GM21529 (cell line): ENCODE data around the gene CWC22.
"Not testable (repeated sequence)": the region's sequence is repeated elsewhere in the genome, so short reads cannot be mapped to it uniquely, and the experiment has no call there.

Experiments
- ATAC-seq: cut with Tn5 transposase; IDR thresholded peaks from one replicate; pipeline ENCODE4 v1.9.1; 2021; ENCODE audit not compliant: unreplicated experiment

Gene CWC22

GRCh38 chr2:180003559-180003958 is 3.5 kb downstream of the CWC22 start:
- no peak for ATAC-seq

DNA sequence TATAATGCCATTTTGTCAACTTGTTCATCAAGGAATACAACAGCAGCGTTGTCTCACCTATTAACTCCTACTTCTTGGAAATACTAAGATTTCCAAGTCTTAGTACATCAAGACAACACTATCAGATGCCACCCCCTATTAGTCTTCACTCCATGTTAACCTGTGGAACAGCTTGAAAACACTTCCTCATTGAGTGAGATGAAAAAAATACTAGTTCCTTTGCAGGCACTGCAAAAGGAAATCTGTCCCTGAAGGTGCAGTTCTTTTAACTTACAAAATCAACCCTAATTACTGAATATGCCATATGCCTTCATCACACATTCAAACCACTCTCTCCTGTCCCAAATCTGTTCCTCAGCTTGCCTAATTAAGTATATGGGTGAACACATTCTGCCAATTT is 4.0 kb downstream of the CWC22 start:
- ATAC-seq, result no peak

- ATAC-seq, result no peak
These were observed 4.8 kb downstream of the CWC22 start for GRCh38 chr2:180002198-180002770.

GRCh38 chr2:180001726-180002125 is 5.4 kb downstream of the CWC22 start:
- no peak for ATAC-seq

GRCh38 chr2:180000434-180000833 is 6.7 kb downstream of the CWC22 start:
- ATAC-seq, result no peak

GRCh38 chr2:179999000-179999399 is 8.1 kb downstream of the CWC22 start:
- ATAC-seq, result no peak

DNA sequence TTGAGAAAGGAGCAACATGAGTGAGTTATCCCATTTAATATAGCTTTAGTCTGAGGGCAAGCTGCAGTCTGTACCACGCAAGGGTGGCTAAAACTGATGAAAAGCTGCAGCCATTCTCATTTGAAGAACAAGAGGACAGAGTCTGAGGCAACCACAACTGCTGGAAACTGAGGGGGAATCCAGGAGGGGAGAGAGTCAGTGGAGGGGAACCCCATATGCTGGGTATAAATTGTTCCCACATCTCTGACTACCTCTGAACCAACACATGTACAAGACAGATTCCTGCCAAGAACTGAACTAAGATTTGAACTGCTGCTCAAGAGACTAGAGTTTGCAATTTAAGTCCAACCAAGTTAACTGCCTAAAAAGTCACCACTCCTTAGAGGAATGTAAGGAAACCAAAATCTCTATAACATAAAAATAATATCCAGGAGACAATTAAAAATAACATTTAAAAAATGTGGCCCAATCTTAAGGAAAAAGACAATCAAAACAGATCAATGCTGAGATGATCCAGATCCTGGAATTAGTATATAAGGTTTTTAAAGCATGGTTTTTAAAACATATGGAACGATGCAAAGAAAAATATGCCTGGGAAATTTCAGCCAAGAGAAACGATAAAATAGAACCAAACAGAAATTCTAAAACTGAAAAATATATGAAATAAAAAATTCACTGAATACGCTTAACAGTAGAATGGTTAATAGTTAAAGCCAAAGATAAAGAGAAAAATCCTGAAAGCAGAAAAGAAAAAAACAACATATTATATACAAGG is 11.2 kb downstream of the CWC22 start:
- ATAC-seq, result peak; percentile 65

DNA sequence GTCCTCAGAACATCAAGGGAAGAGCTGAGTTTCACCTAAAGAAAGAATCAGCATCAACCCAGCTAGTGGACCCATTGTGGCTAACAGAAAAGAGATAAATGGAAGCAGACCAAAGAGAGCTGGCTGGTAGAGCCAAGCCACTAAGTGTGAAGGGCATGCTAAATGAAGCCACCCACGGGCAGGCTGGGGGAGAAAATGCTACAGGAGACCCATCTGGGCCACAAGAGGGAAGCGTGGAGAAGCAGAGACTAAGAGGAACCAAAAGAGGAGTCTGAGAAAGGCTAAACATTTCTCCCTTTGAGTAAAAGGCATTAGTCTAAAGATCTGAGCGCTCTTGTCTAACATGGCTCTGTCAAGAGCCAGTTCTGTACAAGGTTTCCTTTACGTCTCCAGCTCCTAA is 15.8 kb downstream of the CWC22 start:
- no peak for ATAC-seq

DNA sequence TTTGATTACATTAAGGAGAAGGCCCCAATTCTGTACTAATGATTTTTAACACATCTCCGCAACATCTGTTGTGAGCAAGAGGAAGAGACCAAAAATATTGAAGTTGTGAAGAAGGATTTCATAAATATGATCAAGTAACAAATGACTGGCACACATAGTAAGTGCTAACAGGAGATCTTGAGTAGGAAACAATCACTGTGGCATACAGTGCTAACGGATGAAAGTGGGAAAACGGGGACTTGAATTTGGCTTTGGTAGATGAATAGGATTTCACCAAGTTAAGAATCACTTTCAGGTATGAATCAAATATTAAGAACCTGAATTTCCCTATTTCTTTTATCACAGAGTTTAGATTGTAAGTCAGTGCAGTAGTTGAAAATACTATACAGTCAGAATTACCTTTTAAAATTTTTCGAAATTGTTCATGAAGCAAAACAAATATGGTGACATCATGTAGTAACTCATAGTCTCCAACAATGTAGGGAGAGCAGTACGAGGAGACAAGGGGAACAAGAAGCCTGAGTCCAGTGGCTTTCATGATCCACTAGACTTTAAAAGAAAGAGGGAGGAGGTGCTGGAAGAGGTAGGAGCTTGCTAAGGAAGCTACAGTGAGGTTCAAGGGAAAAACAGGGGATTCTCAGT is 16.3 kb downstream of the CWC22 start:
- no peak for ATAC-seq

- no peak for ATAC-seq
These were observed 19.2 kb downstream of the CWC22 start for GRCh38 chr2:179987916-179988315.

DNA sequence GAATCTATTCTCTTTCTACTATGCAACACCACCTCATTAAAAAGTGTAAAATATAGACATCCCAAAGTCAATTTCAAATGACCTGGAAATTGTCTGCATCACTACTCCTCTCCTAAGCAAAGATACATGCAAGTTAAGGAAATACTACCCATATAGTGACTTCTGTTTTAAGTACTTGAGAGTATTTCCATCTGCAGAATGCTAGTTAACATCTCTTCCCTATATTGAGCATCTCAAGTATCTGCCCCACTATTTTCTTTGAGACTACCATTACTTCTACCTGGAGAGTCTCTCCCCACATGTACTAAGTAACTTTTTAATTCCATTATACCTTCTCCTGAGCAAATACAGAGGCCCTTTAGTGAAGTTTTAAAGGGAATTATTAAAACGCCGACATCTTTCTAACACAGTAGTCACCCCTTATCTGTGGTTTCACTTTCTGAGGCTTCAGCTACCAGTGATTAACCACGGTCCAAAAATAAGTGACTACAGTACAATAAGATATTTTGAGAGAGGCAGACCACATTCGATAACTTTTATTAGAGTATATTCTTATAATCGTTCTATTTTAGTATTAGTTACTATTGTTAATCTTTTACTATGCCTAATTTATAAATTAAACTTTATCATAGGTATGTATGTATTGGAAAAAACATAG is 21.8 kb downstream of the CWC22 start:
- peak; percentile 96 for ATAC-seq

- ATAC-seq, result no peak
These were observed 23.7 kb downstream of the CWC22 start for GRCh38 chr2:179983250-179983932.

- ATAC-seq, result no peak
These were observed 26.0 kb downstream of the CWC22 start for GRCh38 chr2:179981085-179981484.

GRCh38 chr2:179974761-179975160 is 32.3 kb downstream of the CWC22 start:
- no peak for ATAC-seq

DNA sequence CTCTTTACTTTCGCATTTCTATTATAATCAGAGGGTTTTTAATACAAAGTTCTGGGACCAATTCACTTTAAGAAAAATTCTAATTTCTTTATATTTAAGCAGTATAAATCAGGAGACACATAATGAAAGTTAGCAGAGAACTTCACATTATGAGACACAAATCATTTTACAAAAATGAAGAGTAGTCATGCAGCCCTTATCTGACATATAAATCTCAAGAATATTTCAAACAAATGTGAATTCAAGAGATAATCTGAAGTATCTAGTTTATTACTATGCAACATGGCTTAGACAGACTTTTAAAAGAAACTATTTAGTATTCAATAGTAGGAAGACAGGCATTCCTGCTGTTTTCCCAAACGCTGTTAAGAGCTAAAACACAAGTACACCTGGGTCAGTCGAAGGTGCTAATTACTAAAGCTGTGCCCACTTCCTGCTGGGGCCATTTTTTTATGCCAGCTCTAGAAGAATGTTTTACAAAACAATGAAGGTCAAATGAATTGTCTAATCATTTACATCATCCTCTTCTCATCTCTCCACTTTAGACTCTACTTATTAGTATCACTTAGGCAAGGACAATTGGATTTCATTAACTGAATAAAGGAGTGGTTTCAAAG is 40.2 kb downstream of the CWC22 start:
- no peak for ATAC-seq

DNA sequence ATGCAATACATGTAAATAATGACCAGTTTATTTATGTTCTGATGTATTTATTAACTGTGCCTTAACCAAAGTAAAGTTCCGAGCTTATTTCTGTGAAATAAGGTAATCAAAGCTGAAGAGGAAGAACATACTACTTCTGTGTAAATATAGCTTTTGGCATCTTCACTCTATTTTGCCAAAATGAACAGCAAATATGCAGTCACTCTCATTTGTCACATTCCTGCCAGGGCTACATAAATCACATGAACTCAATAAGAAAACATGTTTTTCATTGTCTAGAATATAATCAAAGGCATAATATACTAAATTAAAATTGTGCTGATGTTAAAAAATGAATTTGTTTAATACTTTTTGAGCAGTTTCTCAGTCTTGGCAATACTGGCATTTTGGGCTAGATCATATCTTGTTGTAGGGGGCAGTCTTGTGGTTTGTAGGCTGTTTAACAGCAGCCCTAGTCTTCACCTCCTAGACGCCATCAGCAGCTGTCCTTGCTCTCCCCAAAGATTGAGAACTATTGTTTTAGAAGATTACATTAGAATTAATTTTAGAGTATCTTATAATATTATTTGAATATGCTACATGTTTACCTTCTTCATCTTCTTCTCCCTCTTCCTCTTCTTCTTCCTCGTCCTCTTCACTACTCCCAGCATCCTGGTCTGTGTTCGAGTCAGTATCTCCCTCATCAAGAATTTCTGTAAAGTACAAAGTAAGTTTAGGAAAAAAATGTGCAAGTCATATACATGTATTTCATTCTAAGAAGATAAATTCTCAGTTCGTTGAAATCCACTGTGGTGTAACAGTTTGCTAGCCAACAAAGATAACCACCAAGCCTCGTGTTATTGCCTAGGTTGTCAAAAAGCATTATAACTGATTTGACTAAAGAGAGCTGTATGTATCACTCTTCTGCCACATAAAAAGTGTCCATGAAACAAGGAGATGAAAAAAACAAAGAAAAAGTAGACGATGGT is 41.5 kb downstream of the CWC22 start:
- no peak for ATAC-seq

DNA sequence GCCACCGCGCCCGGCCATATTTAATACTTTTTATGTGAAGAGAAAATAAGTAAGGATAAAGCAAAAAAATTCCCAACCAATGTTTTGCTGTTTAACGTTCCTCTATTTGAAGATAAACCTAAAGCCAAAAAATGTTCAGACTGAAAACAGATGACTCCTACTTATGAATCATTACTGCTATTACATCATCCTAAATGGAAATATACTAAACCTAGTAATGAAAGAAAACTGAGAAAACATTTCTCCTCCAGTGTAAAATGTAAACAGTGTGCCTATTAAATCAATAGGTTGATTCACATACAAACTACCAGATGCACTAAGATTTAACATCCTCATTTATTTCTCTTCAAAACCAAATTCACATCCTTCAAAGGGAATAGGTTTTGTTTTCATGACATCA is 43.5 kb downstream of the CWC22 start:
- no peak for ATAC-seq

DNA sequence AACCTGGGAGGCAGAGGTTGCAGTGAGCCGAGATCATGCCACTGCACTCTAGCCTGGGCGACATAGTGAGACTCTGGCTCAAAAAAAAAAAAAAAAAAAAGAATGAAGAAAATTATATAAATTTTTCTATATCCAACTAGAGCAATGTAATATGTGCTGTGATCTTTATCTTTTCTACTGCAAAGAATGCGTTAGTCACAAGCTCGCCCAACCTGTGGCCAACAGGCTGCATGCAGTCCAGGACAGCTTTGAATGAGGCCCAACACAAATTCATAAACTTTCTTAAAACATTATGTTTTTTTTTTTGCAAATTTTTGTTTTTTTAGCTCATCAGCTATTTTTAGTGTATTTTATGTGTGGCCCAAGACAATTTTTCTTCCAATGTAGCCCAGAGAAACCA is 48.8 kb downstream of the CWC22 start:
- ATAC-seq, result not testable (repeated sequence)

- ATAC-seq, result no peak
These were observed 53.1 kb downstream of the CWC22 start for GRCh38 chr2:179954026-179954425.

DNA sequence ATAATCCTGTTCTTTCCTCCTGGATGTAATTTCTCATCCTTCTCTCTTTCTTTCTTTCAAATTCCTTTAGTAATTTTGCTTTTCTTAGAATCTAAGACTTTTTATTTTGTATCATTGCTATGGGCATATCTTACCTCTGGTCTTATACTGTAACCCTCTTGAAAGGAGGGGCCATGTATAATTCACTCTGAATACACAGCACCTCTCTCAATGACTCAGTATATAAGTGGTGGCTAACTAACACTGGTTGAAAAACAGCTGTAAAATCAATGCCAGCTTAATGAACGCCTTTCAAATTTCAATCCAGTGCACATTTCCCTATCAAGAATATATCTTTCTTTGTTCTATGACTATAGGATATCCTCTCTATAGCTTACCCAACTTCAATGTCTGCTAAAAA is 53.7 kb downstream of the CWC22 start:
- no peak for ATAC-seq
